GM12878 (cell line): ENCODE data around the gene EXOSC2. TPM values are rescaled to one million over a fixed set of nuclear protein-coding genes. Genes with fewer than 3 reads are reported as not detected.

Source experiments
- ATAC-seq: fragments of 200-7000 bp; cut with Tn5 transposase; 3 replicates; pipeline ENCODE4 v1.9.1; 2020; ENCODE audit warnings: mild to moderate bottlenecking, moderate library complexity
- BruUV-seq: library from RNA; stranded (reverse); fragments of 400-500 nt; replicated peaks from 2 replicates; lab custom pipeline; 2021; lab: Mats Ljungman, UMichigan
- CTCF ChIA-PET: fragments of 300-600 bp; sonication (Branson Sonifier 250); formaldehyde crosslinking; extraction: SDS; loops from one replicate; lab custom pipeline; 2021; ENCODE audit warnings: inconsistent platforms; lab: Yijun Ruan, JAX
- POLR2A ChIA-PET: fragments of 350-600 bp; formaldehyde crosslinking; extraction: SDS; loops from one replicate; lab custom pipeline; 2021; ENCODE audit warnings: inconsistent platforms; lab: Charles Lee
- RAD21 ChIA-PET: fragments of 300-600 bp; sonication (Branson Sonifier 250); formaldehyde crosslinking; loops from one replicate; lab custom pipeline; 2023; ENCODE audit warnings: antibody characterized with exemption; ENCODE audit not compliant: unreplicated experiment; lab: Charles Lee
- SMC1A ChIA-PET: fragments of 300-600 bp; sonication (Branson Sonifier 250); formaldehyde crosslinking; loops from one replicate; lab custom pipeline; 2023; ENCODE audit not compliant: unreplicated experiment, uncharacterized antibody; lab: Charles Lee
- DNase-seq: peaks from one replicate; pipeline ENCODE4 v3.0.0-alpha.2; 2011; ENCODE audit warnings: low read depth, low spot score
- FAIRE-seq: peaks from 3 replicates; lab custom pipeline; 2011; peaks lifted over from hg19 to GRCh38; lab: Jason Lieb, UNC
- H2AFZ ChIP-seq: 2 replicates; pipeline ENCODE4 v1.6.0; 2011; ENCODE audit warnings: low read depth, low read length, control low read depth; ENCODE audit not compliant: control insufficient read depth
- H3K27ac ChIP-seq: 2 replicates; pipeline ENCODE4 v1.5.1; 2011; ENCODE audit warnings: control low read depth; ENCODE audit not compliant: control insufficient read depth, insufficient read depth
- H3K27me3 ChIP-seq, 2 experiments: replicated peaks in 1 of 2; 2 replicates each; pipeline versions ENCODE4 v1.6.0 to v1.6.1; 2011; ENCODE audit warnings: low read length in 1 of 2; ENCODE audit not compliant: control insufficient read depth in 2 of 2, insufficient read depth in 2 of 2
- H3K36me3 ChIP-seq, 2 experiments: 2 replicates each; pipeline ENCODE4 v1.5.1; 2011; ENCODE audit warnings: low read length in 1 of 2; ENCODE audit not compliant: control insufficient read depth in 2 of 2, insufficient read depth in 2 of 2
- H3K4me1 ChIP-seq: 2 replicates; pipeline ENCODE4 v1.6.1; 2011; ENCODE audit warnings: mild to moderate bottlenecking, low read length, moderate library complexity, mixed read lengths; ENCODE audit not compliant: control insufficient read depth, insufficient read depth
- H3K4me2 ChIP-seq: 2 replicates; pipeline ENCODE4 v1.6.0; 2011; ENCODE audit warnings: control low read depth; ENCODE audit not compliant: control insufficient read depth, insufficient read depth
- H3K4me3 ChIP-seq: fragments of 200-600 bp; sonication (generic); 2 replicates; pipeline ENCODE4 v1.5.1; 2016
- H3K79me2 ChIP-seq: 2 replicates; pipeline ENCODE4 v1.6.0; 2011; ENCODE audit warnings: low read length; ENCODE audit not compliant: control insufficient read depth, insufficient read depth
- H3K9ac ChIP-seq: 2 replicates; pipeline ENCODE4 v1.8.0; 2011; ENCODE audit warnings: low read length, control low read depth, mixed read lengths; ENCODE audit not compliant: control insufficient read depth, insufficient read depth
- H3K9me3 ChIP-seq: replicated peaks from 3 replicates; pipeline ENCODE4 v1.5.1; 2011; ENCODE audit warnings: mild to moderate bottlenecking, low read length; ENCODE audit not compliant: control insufficient read depth, insufficient read depth
- H4K20me1 ChIP-seq: 2 replicates; pipeline ENCODE4 v1.6.0; 2011; ENCODE audit not compliant: control insufficient read depth, insufficient read depth
- BMI1 ChIP-seq: fragments of 450-650 bp; IDR thresholded peaks from 2 replicates; pipeline ENCODE4 v1.6.1; 2016; ENCODE audit warnings: mild to moderate bottlenecking, moderate library complexity, borderline replicate concordance
- CBFB ChIP-seq: IDR thresholded peaks from 2 replicates; pipeline ENCODE4 v1.6.1; 2016; ENCODE audit warnings: antibody characterized with exemption, low read depth
- EP300 ChIP-seq, 2 experiments: fragments of 150-350 bp in 1 of 2; IDR thresholded peaks; 2 replicates each; pipeline ENCODE4 v1.6.1; 2011 to 2012; ENCODE audit warnings: low read depth in 2 of 2, low read length in 2 of 2, borderline replicate concordance in 1 of 2, improper control_type of control experiment in 1 of 2, inconsistent platforms in 1 of 2; ENCODE audit not compliant: control insufficient read depth in 1 of 2
- ETV6 ChIP-seq, 2 experiments: fragments of 450-650 bp in 1 of 2; IDR thresholded peaks in 1 of 2; conservative IDR thresholded peaks in 1 of 2; 2 replicates each; pipeline ENCODE4 v1.6.1; 2014; ENCODE audit warnings: antibody characterized with exemption in 1 of 2, borderline replicate concordance in 1 of 2, low read depth in 1 of 2, mild to moderate bottlenecking in 1 of 2, moderate library complexity in 1 of 2
- FOXM1 ChIP-seq: IDR thresholded peaks from 2 replicates; pipeline ENCODE4 v1.6.1; 2012; ENCODE audit warnings: low read depth, mild to moderate bottlenecking, inconsistent platforms, low read length, moderate library complexity
- IRF5 ChIP-seq: fragments of 450-650 bp; IDR thresholded peaks from 2 replicates; pipeline ENCODE4 v1.6.1; 2017; ENCODE audit warnings: borderline replicate concordance
- JUND ChIP-seq: IDR thresholded peaks from 2 replicates; pipeline ENCODE4 v1.6.1; 2012; ENCODE audit warnings: low read depth, mild to moderate bottlenecking, low read length, improper control_type of control experiment, moderate library complexity
- KDM1A ChIP-seq: fragments of 200-600 bp; sonication (generic); IDR thresholded peaks from 2 replicates; pipeline ENCODE4 v1.6.1; 2016; ENCODE audit warnings: borderline replicate concordance
- PML ChIP-seq: IDR thresholded peaks from 2 replicates; pipeline ENCODE4 v1.6.1; 2012; ENCODE audit warnings: low read length, inconsistent platforms
- POLR2A ChIP-seq: IDR thresholded peaks from 2 replicates; pipeline ENCODE4 v1.6.1; 2011; ENCODE audit warnings: low read depth, mild to moderate bottlenecking, low read length
- RBBP5 ChIP-seq: fragments of 200-600 bp; sonication (generic); conservative IDR thresholded peaks from 2 replicates; pipeline ENCODE4 v1.6.1; 2016
- SIN3A ChIP-seq: IDR thresholded peaks from 2 replicates; pipeline ENCODE4 v1.6.1; 2012; ENCODE audit warnings: low read depth, low read length, improper control_type of control experiment
- SKIL ChIP-seq: fragments of 450-650 bp; IDR thresholded peaks from 2 replicates; pipeline ENCODE4 v1.6.1; 2017; ENCODE audit warnings: mild to moderate bottlenecking, low read depth, inconsistent platforms; ENCODE audit not compliant: poor library complexity, severe bottlenecking
- SMARCA5 ChIP-seq: fragments of 450-650 bp; IDR thresholded peaks from 2 replicates; pipeline ENCODE4 v1.6.1; 2017; ENCODE audit warnings: mild to moderate bottlenecking
- SUZ12 ChIP-seq: fragments of 200-600 bp; sonication (generic); IDR thresholded peaks from one replicate; pipeline ENCODE4 v1.6.1; 2018; ENCODE audit warnings: antibody characterized with exemption, mild to moderate bottlenecking; ENCODE audit not compliant: unreplicated experiment
- TCF7 ChIP-seq: IDR thresholded peaks from 2 replicates; pipeline ENCODE4 v1.6.1; 2014; ENCODE audit warnings: antibody characterized with exemption, borderline replicate concordance
- ZNF217 ChIP-seq: fragments of 450-650 bp; IDR thresholded peaks from 2 replicates; pipeline ENCODE4 v1.6.1; 2017; ENCODE audit warnings: antibody characterized with exemption, mild to moderate bottlenecking
- ZNF622 ChIP-seq: fragments of 450-650 bp; IDR thresholded peaks from 2 replicates; pipeline ENCODE4 v1.6.1; 2017; ENCODE audit warnings: mild to moderate bottlenecking, inconsistent platforms
- ZZZ3 ChIP-seq: IDR thresholded peaks from 2 replicates; pipeline ENCODE4 v1.6.1; 2011; ENCODE audit warnings: low read depth; ENCODE audit not compliant: control insufficient read depth, insufficient read length
- WGBS: methylation state at CpG from one replicate; pipeline ENCODE4 v1.1.6; 2016; ENCODE audit warnings: low lambda C conversion rate; ENCODE audit not compliant: insufficient replicate concordance, insufficient coverage; ENCODE audit errors: missing lambda C conversion rate; 5-methylcytosine and 5-hydroxymethylcytosine counted together
- in situ Hi-C: fragments of 300-500 bp; cut with MboI; formaldehyde crosslinking; loops from 9 replicates; pipeline ENCODE4 v1.14.3; 2018; ENCODE audit warnings: mixed read lengths
- intact Hi-C: fragments of 100-400 bp; cut with micrococcal nuclease; formaldehyde crosslinking; loops from one replicate; pipeline ENCODE4 v1.14.2; 2022; ENCODE audit not compliant: unreplicated experiment
- polyA plus RNA-seq, 11 experiments: library from polyadenylated mRNA; depleted of rRNA in 4 of 11; unstranded in 6 of 11; stranded (reverse) in 5 of 11; fragments of >200 nt; fragmentation: Nextera tagmentation in 4 of 11; fragmentation: Illumina TruSeq in 1 of 11; extraction: Ambion mirVana in 4 of 11; extraction: Trizol in 1 of 11; gene quantifications; 1 replicate in 1 of 11; 2 replicates in 10 of 11; pipeline versions ENCODE4 v1.2.1 to v1.2.3, GENCODE V29; 2011 to 2016; ENCODE audit warnings: inconsistent platforms in 2 of 11, missing spikeins in 2 of 11, low read depth in 1 of 11
- total RNA-seq, 4 experiments: library from RNA; depleted of rRNA in 3 of 4; stranded (reverse); fragments of >200 nt in 3 of 4; fragmentation: Illumina TruSeq in 1 of 4; extraction: Trizol in 1 of 4; gene quantifications; 2 replicates each; pipeline versions ENCODE4 v1.2.1 to v1.2.3, GENCODE V29; 2013 to 2021

EXOSC2 gene
- total and polyA plus RNA-seq, 10 of the 15 experiments (the other 5 are each of a cell fraction or from before 2014, with no cell fraction given), result 26.3 to 55.0 (median 48.0) TPM

- H3K27me3 ChIP-seq, result no peaks in the 10 kb centered on the region
- no peak for ATAC-seq
- H3K9me3 ChIP-seq, result no peaks in the 10 kb centered on the region; the same call in 2 of the 3 replicates
- intact Hi-C loops, result no loop called here
- ChIA-PET CTCF (no interaction called here), POLR2A (interaction anchor here (0.7 to 1.4 kb wide), 2 partner anchors 11 to 45 kb away, joined by 4 to 5 read pairs; no protein-coding TSS in a partner anchor)
- H3K9ac ChIP-seq, result no peak overlapping the region
- no peak for TF ChIP-seq ZZZ3
- no peak for TF ChIP-seq SUZ12
- TF ChIP-seq PML, result no peak
- no peak for TF ChIP-seq SMARCA5
- no peak for TF ChIP-seq SIN3A
- TF ChIP-seq ZNF622, result no peak
- TF ChIP-seq TCF7, result no peak
- no peak for TF ChIP-seq BMI1
- no peak for TF ChIP-seq SKIL
- TF ChIP-seq CBFB, result no peak
- no peak for TF ChIP-seq KDM1A
- TF ChIP-seq IRF5, result no peak
- TF ChIP-seq EP300 (IDR thresholded peaks at IDR 0.05; ENCODE audit: borderline replicate concordance in 1 of 2, control insufficient read depth in 1 of 2, low read depth in 2 of 2, low read length in 2 of 2), result no peak
- TF ChIP-seq ZNF217, result no peak
- no peak for TF ChIP-seq ETV6 (conservative IDR thresholded peaks at IDR 0.05 in 1 of 2, IDR thresholded peaks at IDR 0.05 in 1 of 2; ENCODE audit: borderline replicate concordance in 1 of 2, low read depth in 1 of 2)
- no peak for TF ChIP-seq RBBP5
- TF ChIP-seq FOXM1, result no peak
- TF ChIP-seq JUND, result no peak
- no peak for TF ChIP-seq POLR2A
- TF ChIP-seq, all 136 proteins: peak for 0
- FAIRE-seq (no peak), DNase-seq (no peak)
- RAD21 ChIA-PET, result no interaction called here
- H3K36me3 ChIP-seq, result 0 out of 4 replicates have a peak, but pooled peaks cover 0 to 1% of the 10 kb centered on the region in 2 experiments
- SMC1A ChIA-PET, result interaction anchor here (0.9 to 1.8 kb wide), 2 partner anchors 20 to 23 kb away, joined by 3 read pairs; no protein-coding TSS in a partner anchor
- no peak overlapping the region for H3K4me2 ChIP-seq
- in situ Hi-C loops, result no loop called here
- H4K20me1 ChIP-seq, result no peaks in the 10 kb centered on the region
- no peaks in the 10 kb centered on the region; the same call in none of the 2 replicates for H3K79me2 ChIP-seq
- no peaks in the 10 kb centered on the region for H3K4me1 ChIP-seq
- H2AFZ ChIP-seq, result no peak overlapping the region
- 95% methylated on average over 3 of the region's 3 CpGs for WGBS
- BruUV-seq, result no TSS peak
- H3K27ac ChIP-seq, result no peak overlapping the region
- no peak overlapping the region for H3K4me3 ChIP-seq
These were observed 44.7 kb downstream of the EXOSC2 start for GRCh38 chr9:130738281-130738680.
